PFSK-1 (cell line): Measurements from ENCODE around the gene E2F1.

Source experiments
- POLR2AphosphoS5 ChIP-seq: IDR thresholded peaks from 2 replicates; pipeline ENCODE4 v1.6.1; 2012; ENCODE audit warnings: low read depth, mild to moderate bottlenecking, control low read depth, low read length, moderate library complexity
- REST ChIP-seq, 2 experiments: IDR thresholded peaks; 2 replicates each; pipeline versions ENCODE4 v1.6.1 to v1.8.0; 2011 to 2012; ENCODE audit warnings: low read depth in 2 of 2, low read length in 2 of 2, control low read depth in 1 of 2, inconsistent platforms in 1 of 2, mild to moderate bottlenecking in 1 of 2, moderate library complexity in 1 of 2; ENCODE audit not compliant: insufficient read depth in 1 of 2
- SIN3A ChIP-seq: IDR thresholded peaks from 2 replicates; pipeline ENCODE4 v1.6.1; 2012; ENCODE audit warnings: mild to moderate bottlenecking, low read length, moderate library complexity, borderline replicate concordance; ENCODE audit not compliant: insufficient read depth

GRCh38 chr20:33728463-33728862 lies 42.3 kb upstream of the E2F1 start:
- TF ChIP-seq SIN3A = no peak
- no peak for TF ChIP-seq POLR2AphosphoS5
- no peak for TF ChIP-seq REST (IDR thresholded peaks at IDR 0.05; ENCODE audit: insufficient read depth in 1 of 2, low read depth in 2 of 2, low read length in 2 of 2)
